ENCODE data around the gene CNOT1.

CNOT1 gene

GRCh38 chr16:58478427-58478826, 151.2 kb downstream of the CNOT1 start:
- DNase-seq = no peak

- no peak for DNase-seq
Measured at GRCh38 chr16:58476791-58477190, 152.8 kb downstream of the CNOT1 start.

- DNase-seq = no peak
Measured at GRCh38 chr16:58475091-58475619, 154.5 kb downstream of the CNOT1 start.

GRCh38 chr16:58474296-58474695, 155.3 kb downstream of the CNOT1 start:
- DNase-seq = no peak

GRCh38 chr16:58472827-58473226, 156.8 kb downstream of the CNOT1 start:
- DNase-seq = no peak

GRCh38 chr16:58472266-58472665, 157.4 kb downstream of the CNOT1 start:
- no peak for DNase-seq

GRCh38 chr16:58471209-58471975, 158.2 kb downstream of the CNOT1 start:
- no peak for DNase-seq
